HepG2 (cell line): ENCODE results near the gene LXN. TPM values are rescaled to one million over a fixed set of nuclear protein-coding genes. Genes with fewer than 3 reads are reported as not detected.

Source experiments
- ATAC-seq: fragments of 200-7000 bp; cut with Tn5 transposase; 3 replicates; pipeline ENCODE4 v1.9.1; 2020; ENCODE audit warnings: mild to moderate bottlenecking, moderate library complexity
- BruUV-seq: library from RNA; stranded (reverse); fragments of 400-500 nt; replicated peaks from 2 replicates; lab custom pipeline; 2021; lab: Mats Ljungman, UMichigan
- CTCF ChIA-PET: fragments of 300-600 bp; formaldehyde crosslinking; extraction: SDS; loops from one replicate; lab custom pipeline; 2021; ENCODE audit warnings: low total read pairs, inconsistent platforms, low intra/inter-chr PET ratio; lab: Yijun Ruan, JAX
- POLR2A ChIA-PET: fragments of 350-600 bp; sonication (Branson Sonifier 250); formaldehyde crosslinking; loops from one replicate; lab custom pipeline; 2020; ENCODE audit warnings: antibody characterized with exemption, inconsistent platforms; lab: Yijun Ruan, JAX
- DNase-seq: peaks from one replicate; pipeline ENCODE4 v3.0.0-alpha.2; 2015; ENCODE audit warnings: low spot score
- FAIRE-seq: peaks from 3 replicates; lab custom pipeline; 2011; peaks lifted over from hg19 to GRCh38; lab: Jason Lieb, UNC
- H2AFZ ChIP-seq: one replicate; pipeline ENCODE4 v1.6.1; 2011; ENCODE audit warnings: low read length, inconsistent platforms
- H3K27ac ChIP-seq: fragments of 300-600 bp; 3 replicates; pipeline ENCODE4 v1.8.0; 2011; ENCODE audit warnings: mixed run types, mild to moderate bottlenecking, mixed read lengths, low read length, inconsistent platforms; ENCODE audit not compliant: insufficient read depth; ENCODE audit errors: extremely low read length
- H3K27me3 ChIP-seq, 2 experiments: fragments of 200-600 bp in 1 of 2; 2 replicates in 1 of 2; 3 replicates in 1 of 2; pipeline versions ENCODE4 v1.6.0 to v1.8.0; 2011; ENCODE audit warnings: low read length in 2 of 2, mild to moderate bottlenecking in 2 of 2, moderate library complexity in 2 of 2, inconsistent platforms in 1 of 2; ENCODE audit not compliant: insufficient read depth in 2 of 2, control insufficient read depth in 1 of 2
- H3K36me3 ChIP-seq, 2 experiments: fragments of 200-600 bp in 1 of 2; replicated peaks in 1 of 2; 2 replicates in 1 of 2; 3 replicates in 1 of 2; pipeline versions ENCODE4 v1.5.1 to v1.8.0; 2011; ENCODE audit warnings: low read length in 2 of 2, inconsistent platforms in 1 of 2; ENCODE audit not compliant: insufficient read depth in 2 of 2, control insufficient read depth in 1 of 2
- H3K4me1 ChIP-seq: 2 replicates; pipeline ENCODE4 v1.5.1; 2012; ENCODE audit warnings: low read length, inconsistent platforms; ENCODE audit not compliant: insufficient read depth
- H3K4me2 ChIP-seq: 2 replicates; pipeline ENCODE4 v1.6.0; 2011; ENCODE audit warnings: low read depth, low read length, inconsistent platforms
- H3K4me3 ChIP-seq, 3 experiments: fragments of 200-600 bp in 1 of 3; sonication (generic), shearing (Covaris generic) in 1 of 3; replicated peaks in 1 of 3; 2 replicates each; pipeline ENCODE4 v1.5.1; 2011 to 2016; ENCODE audit warnings: low read length in 3 of 3, inconsistent platforms in 2 of 3, low read depth in 2 of 3, mild to moderate bottlenecking in 2 of 3, control low read depth in 1 of 3, mixed read lengths in 1 of 3; ENCODE audit not compliant: insufficient read depth in 1 of 3
- H3K79me2 ChIP-seq: one replicate; pipeline ENCODE4 v1.6.1; 2011; ENCODE audit warnings: low read length, inconsistent platforms; ENCODE audit not compliant: insufficient read depth
- H3K9ac ChIP-seq: 2 replicates; pipeline ENCODE4 v1.6.0; 2011; ENCODE audit warnings: mild to moderate bottlenecking, low read depth, low read length, inconsistent platforms; ENCODE audit not compliant: insufficient read depth
- H3K9me3 ChIP-seq: 2 replicates; pipeline ENCODE4 v1.5.1; 2012; ENCODE audit warnings: mild to moderate bottlenecking, low read length
- H4K20me1 ChIP-seq: 2 replicates; pipeline ENCODE4 v1.6.0; 2011; ENCODE audit warnings: inconsistent platforms, mild to moderate bottlenecking, low read length, moderate library complexity; ENCODE audit not compliant: insufficient read depth
- KMT2A ChIP-seq: sonication (generic); formaldehyde crosslinking; IDR thresholded peaks from 2 replicates; pipeline ENCODE4 v1.4.0; 2020; ENCODE audit warnings: missing genetic modification reagents
- MIER2 ChIP-seq: IDR thresholded peaks from 2 replicates; pipeline ENCODE4 v1.6.1; 2016; ENCODE audit warnings: missing biosample characterization, missing genetic modification reagents
- SIX1 ChIP-seq: sonication (generic); formaldehyde crosslinking; IDR thresholded peaks from 2 replicates; pipeline ENCODE4 v1.4.0; 2020; ENCODE audit warnings: missing genetic modification reagents, borderline replicate concordance
- SYNCRIP ChIP-seq: fragments of 200-400 bp; formaldehyde crosslinking; IDR thresholded peaks from 2 replicates; pipeline ENCODE4 v1.6.1; 2018; ENCODE audit warnings: mild to moderate bottlenecking, low read depth, low read length; ENCODE audit not compliant: insufficient read depth
- ZNF614 ChIP-seq: IDR thresholded peaks from 2 replicates; pipeline ENCODE4 v1.6.1; 2018; ENCODE audit warnings: missing biosample characterization, missing genetic modification reagents, inconsistent platforms, borderline replicate concordance
- ZSCAN12 ChIP-seq: sonication (generic); formaldehyde crosslinking; IDR thresholded peaks from 2 replicates; pipeline ENCODE4 v1.9.0; 2021; ENCODE audit warnings: mild to moderate bottlenecking, missing genetic modification reagents
- WGBS: methylation state at CpG from one replicate; pipeline ENCODE4 v1.1.6; 2017; ENCODE audit warnings: low lambda C conversion rate; 5-methylcytosine and 5-hydroxymethylcytosine counted together
- in situ Hi-C: cut with HindIII; loops from 2 replicates; pipeline ENCODE4 v1.10.0; 2017; ENCODE audit warnings: low pct_unique_long_range_greater_than_20kb; ENCODE audit not compliant: extremely low pct_ligation_motif_present
- intact Hi-C: fragments of 100-400 bp; cut with micrococcal nuclease; formaldehyde crosslinking; loops from one replicate; pipeline ENCODE4 v1.10.0; 2022; ENCODE audit not compliant: unreplicated experiment
- polyA plus RNA-seq, 8 experiments: library from polyadenylated mRNA; depleted of rRNA in 3 of 8; stranded (reverse) in 7 of 8; unstranded in 1 of 8; fragments of >200 nt; fragmentation: Illumina TruSeq in 4 of 8; extraction: Trizol in 4 of 8; gene quantifications; 2 replicates each; pipeline versions ENCODE4 v1.2.1 to v1.2.3, GENCODE V29; 2011 to 2016; ENCODE audit warnings: low read depth in 4 of 8, missing spikeins in 1 of 8, mixed read lengths in 1 of 8; ENCODE audit not compliant: insufficient read depth in 1 of 8
- total RNA-seq, 5 experiments: library from RNA; depleted of rRNA; stranded (reverse); fragments of >200 nt; fragmentation: Illumina TruSeq; extraction: Trizol; gene quantifications; 2 replicates each; pipeline ENCODE4 v1.2.3, GENCODE V29; 2016; ENCODE audit warnings: low read depth in 1 of 5
- TF ChIP-seq, protein P1 (sequence below): sonication (generic); formaldehyde crosslinking; IDR thresholded peaks from 2 replicates; pipeline ENCODE4 v1.4.0; 2020; ENCODE audit warnings: missing genetic modification reagents, borderline replicate concordance
- TF ChIP-seq, protein P2 (sequence below): sonication (generic); formaldehyde crosslinking; IDR thresholded peaks from 2 replicates; pipeline ENCODE4 v1.5.0; 2020; ENCODE audit warnings: mild to moderate bottlenecking, missing genetic modification reagents, borderline replicate concordance
- TF ChIP-seq, protein P3 (sequence below): sonication (generic); formaldehyde crosslinking; IDR thresholded peaks from 2 replicates; pipeline ENCODE4 v1.4.0; 2020; ENCODE audit warnings: mild to moderate bottlenecking, missing genetic modification reagents

The LXN gene
- total and polyA plus RNA-seq, 2 of the 13 experiments (the other 11 are each of a cell fraction or from before 2014, with no cell fraction given) = not detected

DNA sequence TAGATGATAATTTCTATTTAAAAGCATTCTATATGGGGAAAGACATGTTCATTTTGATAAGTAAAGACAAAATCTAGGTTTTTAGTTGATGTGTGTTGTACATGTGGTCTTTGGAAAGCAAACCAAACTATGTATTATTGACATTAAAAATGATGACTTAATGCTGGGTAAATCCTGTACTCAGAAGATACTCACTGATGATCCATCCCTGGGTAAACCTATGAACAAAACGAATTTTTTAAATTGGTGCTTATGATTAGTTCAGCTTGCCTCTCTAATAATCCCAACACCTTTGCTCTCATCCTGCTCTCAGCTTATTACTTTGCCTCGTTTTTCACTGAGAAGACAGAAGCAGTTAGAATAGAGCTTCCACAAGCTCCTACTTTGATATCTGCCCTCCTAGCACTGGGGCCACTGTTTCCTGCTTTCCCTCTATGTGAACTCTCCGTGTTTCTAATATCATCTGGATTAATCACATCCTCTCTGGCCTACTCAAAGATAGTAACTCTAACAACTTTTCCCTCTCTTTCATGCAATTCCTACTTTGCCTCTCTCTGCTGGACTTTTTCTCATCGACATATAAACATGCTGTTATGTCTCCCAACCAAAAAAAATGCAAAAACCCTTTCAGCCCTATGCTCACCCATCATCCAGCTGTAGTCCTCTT lies 30.5 kb upstream of the LXN start:
- H4K20me1 ChIP-seq = peaks cover 2% of the 10 kb centered on the region; the same call in 1 of the 2 replicates
- WGBS = 89% methylated on average over 4 of the region's 4 CpGs
- in situ Hi-C loops = no loop called here
- no peaks in the 10 kb centered on the region for H3K4me1 ChIP-seq
- no peak for DNase-seq
- FAIRE-seq = no peak
- no peaks in the 10 kb centered on the region for H3K79me2 ChIP-seq
- CTCF ChIA-PET = no interaction called here
- peaks cover 0 to 2% of the 10 kb centered on the region in 2 experiments; a peak in 3 of 5 replicates for H3K36me3 ChIP-seq
- no peak overlapping the region for H3K4me3 ChIP-seq
- no peak for ATAC-seq
- BruUV-seq = no TSS peak
- intact Hi-C loops = no loop called here
- H3K9me3 ChIP-seq = no peaks in the 10 kb centered on the region
- no peaks in the 10 kb centered on the region for H3K27me3 ChIP-seq
- H3K4me2 ChIP-seq = no peak overlapping the region
- no peak overlapping the region for H3K9ac ChIP-seq
- no peak overlapping the region for H2AFZ ChIP-seq
- no peak overlapping the region for H3K27ac ChIP-seq
- POLR2A ChIA-PET = no interaction called here
- TF ChIP-seq, protein P1, sequence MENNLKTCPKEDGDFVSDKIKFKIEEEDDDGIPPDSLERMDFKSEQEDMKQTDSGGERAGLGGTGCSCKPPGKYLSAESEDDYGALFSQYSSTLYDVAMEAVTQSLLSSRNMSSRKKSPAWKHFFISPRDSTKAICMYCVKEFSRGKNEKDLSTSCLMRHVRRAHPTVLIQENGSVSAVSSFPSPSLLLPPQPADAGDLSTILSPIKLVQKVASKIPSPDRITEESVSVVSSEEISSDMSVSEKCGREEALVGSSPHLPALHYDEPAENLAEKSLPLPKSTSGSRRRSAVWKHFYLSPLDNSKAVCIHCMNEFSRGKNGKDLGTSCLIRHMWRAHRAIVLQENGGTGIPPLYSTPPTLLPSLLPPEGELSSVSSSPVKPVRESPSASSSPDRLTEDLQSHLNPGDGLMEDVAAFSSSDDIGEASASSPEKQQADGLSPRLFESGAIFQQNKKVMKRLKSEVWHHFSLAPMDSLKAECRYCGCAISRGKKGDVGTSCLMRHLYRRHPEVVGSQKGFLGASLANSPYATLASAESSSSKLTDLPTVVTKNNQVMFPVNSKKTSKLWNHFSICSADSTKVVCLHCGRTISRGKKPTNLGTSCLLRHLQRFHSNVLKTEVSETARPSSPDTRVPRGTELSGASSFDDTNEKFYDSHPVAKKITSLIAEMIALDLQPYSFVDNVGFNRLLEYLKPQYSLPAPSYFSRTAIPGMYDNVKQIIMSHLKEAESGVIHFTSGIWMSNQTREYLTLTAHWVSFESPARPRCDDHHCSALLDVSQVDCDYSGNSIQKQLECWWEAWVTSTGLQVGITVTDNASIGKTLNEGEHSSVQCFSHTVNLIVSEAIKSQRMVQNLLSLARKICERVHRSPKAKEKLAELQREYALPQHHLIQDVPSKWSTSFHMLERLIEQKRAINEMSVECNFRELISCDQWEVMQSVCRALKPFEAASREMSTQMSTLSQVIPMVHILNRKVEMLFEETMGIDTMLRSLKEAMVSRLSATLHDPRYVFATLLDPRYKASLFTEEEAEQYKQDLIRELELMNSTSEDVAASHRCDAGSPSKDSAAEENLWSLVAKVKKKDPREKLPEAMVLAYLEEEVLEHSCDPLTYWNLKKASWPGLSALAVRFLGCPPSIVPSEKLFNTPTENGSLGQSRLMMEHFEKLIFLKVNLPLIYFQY = no peak
- no peak for TF ChIP-seq ZNF614 (CRISPR knock-in tag)
- no peak for TF ChIP-seq MIER2 (CRISPR knock-in tag)
- TF ChIP-seq ZSCAN12 (CRISPR knock-in tag) = no peak
- no peak for TF ChIP-seq SYNCRIP
- no peak for TF ChIP-seq SIX1 (CRISPR knock-in tag)
- TF ChIP-seq KMT2A (CRISPR knock-in tag) = no peak
- TF ChIP-seq, protein P2, sequence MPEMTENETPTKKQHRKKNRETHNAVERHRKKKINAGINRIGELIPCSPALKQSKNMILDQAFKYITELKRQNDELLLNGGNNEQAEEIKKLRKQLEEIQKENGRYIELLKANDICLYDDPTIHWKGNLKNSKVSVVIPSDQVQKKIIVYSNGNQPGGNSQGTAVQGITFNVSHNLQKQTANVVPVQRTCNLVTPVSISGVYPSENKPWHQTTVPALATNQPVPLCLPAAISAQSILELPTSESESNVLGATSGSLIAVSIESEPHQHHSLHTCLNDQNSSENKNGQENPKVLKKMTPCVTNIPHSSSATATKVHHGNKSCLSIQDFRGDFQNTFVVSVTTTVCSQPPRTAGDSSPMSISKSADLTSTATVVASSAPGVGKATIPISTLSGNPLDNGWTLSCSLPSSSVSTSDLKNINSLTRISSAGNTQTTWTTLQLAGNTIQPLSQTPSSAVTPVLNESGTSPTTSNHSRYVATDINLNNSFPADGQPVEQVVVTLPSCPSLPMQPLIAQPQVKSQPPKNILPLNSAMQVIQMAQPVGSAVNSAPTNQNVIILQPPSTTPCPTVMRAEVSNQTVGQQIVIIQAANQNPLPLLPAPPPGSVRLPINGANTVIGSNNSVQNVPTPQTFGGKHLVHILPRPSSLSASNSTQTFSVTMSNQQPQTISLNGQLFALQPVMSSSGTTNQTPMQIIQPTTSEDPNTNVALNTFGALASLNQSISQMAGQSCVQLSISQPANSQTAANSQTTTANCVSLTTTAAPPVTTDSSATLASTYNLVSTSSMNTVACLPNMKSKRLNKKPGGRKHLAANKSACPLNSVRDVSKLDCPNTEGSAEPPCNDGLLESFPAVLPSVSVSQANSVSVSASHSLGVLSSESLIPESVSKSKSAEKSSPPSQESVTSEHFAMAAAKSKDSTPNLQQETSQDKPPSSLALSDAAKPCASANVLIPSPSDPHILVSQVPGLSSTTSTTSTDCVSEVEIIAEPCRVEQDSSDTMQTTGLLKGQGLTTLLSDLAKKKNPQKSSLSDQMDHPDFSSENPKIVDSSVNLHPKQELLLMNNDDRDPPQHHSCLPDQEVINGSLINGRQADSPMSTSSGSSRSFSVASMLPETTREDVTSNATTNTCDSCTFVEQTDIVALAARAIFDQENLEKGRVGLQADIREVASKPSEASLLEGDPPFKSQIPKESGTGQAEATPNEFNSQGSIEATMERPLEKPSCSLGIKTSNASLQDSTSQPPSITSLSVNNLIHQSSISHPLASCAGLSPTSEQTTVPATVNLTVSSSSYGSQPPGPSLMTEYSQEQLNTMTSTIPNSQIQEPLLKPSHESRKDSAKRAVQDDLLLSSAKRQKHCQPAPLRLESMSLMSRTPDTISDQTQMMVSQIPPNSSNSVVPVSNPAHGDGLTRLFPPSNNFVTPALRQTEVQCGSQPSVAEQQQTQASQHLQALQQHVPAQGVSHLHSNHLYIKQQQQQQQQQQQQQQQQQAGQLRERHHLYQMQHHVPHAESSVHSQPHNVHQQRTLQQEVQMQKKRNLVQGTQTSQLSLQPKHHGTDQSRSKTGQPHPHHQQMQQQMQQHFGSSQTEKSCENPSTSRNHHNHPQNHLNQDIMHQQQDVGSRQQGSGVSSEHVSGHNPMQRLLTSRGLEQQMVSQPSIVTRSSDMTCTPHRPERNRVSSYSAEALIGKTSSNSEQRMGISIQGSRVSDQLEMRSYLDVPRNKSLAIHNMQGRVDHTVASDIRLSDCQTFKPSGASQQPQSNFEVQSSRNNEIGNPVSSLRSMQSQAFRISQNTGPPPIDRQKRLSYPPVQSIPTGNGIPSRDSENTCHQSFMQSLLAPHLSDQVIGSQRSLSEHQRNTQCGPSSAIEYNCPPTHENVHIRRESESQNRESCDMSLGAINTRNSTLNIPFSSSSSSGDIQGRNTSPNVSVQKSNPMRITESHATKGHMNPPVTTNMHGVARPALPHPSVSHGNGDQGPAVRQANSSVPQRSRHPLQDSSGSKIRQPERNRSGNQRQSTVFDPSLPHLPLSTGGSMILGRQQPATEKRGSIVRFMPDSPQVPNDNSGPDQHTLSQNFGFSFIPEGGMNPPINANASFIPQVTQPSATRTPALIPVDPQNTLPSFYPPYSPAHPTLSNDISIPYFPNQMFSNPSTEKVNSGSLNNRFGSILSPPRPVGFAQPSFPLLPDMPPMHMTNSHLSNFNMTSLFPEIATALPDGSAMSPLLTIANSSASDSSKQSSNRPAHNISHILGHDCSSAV (CRISPR knock-in tag) = no peak
- TF ChIP-seq, protein P3, sequence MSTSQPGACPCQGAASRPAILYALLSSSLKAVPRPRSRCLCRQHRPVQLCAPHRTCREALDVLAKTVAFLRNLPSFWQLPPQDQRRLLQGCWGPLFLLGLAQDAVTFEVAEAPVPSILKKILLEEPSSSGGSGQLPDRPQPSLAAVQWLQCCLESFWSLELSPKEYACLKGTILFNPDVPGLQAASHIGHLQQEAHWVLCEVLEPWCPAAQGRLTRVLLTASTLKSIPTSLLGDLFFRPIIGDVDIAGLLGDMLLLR (CRISPR knock-in tag) = no peak
